ENCODE measurements around the gene WSB1.

WSB1 gene

DNA sequence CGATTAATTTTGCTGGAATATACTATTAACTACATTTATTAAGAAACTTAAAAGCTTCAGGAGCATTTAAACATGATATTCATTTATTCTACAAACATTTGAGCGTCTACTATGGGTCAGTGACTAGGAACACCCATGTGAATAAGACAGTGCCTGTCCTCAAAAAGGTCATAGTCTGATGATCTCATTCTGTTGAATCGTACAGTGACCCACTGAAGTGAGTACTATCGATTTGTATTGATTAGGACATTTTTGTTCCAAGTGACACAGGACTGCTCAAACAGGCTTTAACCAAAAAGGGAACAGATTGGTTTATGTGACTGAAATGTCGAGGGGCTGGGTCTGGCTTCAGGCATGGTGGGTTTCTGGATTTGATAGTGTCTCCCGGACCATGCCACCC lies 68.6 kb downstream of the WSB1 start:
- DNase-seq = no peak

GRCh38 chr17:27362909-27363308 lies 69.0 kb downstream of the WSB1 start:
- no peak for DNase-seq

DNA sequence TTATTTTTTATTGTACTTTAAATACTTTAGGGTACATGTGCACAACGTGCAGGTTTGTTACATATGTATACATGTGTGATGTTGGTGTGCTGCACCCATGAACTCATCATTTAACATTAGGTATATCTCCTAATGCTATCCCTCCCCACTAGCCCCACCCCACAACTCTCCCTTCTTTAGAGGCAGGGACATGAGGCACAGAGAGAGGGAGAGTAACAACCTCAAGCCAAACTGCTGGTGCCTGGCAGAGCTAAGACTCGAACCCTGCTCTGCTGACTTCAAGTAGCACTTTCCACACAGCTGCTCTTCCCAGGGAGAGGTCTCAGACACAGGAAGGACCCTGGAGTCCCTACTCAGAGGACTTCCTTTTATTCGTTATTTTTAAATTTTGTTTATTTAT lies 69.4 kb downstream of the WSB1 start:
- DNase-seq = no peak

Data from left hindlimb (tissue), 1 donor.